ENCODE results near the gene CEP70.

DNA sequence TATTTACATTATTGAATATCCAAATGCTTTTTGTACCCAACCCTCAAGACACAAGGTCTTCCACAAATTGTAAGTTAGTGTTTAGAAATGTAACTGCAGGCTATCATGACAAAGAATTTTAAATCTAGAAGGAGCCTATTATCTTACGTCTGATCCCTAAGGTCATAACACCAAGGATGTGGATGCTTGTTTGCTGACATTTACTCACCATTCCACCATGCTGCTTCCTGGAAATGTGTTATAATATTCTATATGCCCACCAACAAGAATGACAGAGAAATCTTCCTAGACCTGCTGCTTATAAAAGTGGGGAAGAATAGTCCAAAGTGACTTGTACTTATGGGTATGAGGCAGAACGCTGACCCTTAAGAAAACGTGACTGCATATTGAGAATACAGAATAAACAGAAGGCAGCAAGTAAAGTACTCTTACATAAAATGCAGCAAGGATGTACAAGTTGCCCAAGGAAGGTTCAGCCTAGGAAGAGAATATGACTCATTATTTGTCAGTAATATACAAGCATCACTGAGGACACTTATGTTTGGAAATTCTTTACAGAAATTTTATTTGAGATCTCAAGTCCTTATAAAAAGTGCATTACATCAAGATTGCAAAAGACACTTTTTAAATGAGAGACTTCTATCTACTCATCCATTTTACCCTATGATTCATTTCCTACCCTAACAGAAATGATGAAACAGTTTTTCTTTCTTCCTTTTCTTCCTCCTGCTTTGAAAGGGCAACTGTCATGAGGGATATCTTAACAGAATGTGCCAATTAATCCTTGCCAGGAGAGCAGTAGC is 100.1 kb downstream of the CEP70 start:
- TF ChIP-seq, protein P1, sequence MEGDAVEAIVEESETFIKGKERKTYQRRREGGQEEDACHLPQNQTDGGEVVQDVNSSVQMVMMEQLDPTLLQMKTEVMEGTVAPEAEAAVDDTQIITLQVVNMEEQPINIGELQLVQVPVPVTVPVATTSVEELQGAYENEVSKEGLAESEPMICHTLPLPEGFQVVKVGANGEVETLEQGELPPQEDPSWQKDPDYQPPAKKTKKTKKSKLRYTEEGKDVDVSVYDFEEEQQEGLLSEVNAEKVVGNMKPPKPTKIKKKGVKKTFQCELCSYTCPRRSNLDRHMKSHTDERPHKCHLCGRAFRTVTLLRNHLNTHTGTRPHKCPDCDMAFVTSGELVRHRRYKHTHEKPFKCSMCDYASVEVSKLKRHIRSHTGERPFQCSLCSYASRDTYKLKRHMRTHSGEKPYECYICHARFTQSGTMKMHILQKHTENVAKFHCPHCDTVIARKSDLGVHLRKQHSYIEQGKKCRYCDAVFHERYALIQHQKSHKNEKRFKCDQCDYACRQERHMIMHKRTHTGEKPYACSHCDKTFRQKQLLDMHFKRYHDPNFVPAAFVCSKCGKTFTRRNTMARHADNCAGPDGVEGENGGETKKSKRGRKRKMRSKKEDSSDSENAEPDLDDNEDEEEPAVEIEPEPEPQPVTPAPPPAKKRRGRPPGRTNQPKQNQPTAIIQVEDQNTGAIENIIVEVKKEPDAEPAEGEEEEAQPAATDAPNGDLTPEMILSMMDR (IDR thresholded peaks at IDR 0.05) = no peak
- no peak for TF ChIP-seq EZH2 (IDR thresholded peaks at IDR 0.05)
